ENCODE data around the gene PDPN.

GRCh38 chr1:13535227-13535626, 48.4 kb upstream of the PDPN start:
- no peak for TF ChIP-seq SP1 (IDR thresholded peaks at IDR 0.05; ENCODE audit: low read depth)
- no peak for TF ChIP-seq CTCF (IDR thresholded peaks at IDR 0.05 in 2 of 3, conservative IDR thresholded peaks at IDR 0.05 in 1 of 3; ENCODE audit: borderline replicate concordance in 1 of 3, insufficient read depth in 1 of 3, low read depth in 2 of 3, low read length in 2 of 3)
- TF ChIP-seq EZH2 (IDR thresholded peaks at IDR 0.05): no peak
- no peak for TF ChIP-seq POLR2A (IDR thresholded peaks at IDR 0.05; ENCODE audit: borderline replicate concordance, extremely low read depth, insufficient read depth, insufficient read length)
- TF ChIP-seq MAX (IDR thresholded peaks at IDR 0.05): no peak
- no peak for TF ChIP-seq ELF1 (IDR thresholded peaks at IDR 0.05; ENCODE audit: borderline replicate concordance, low read depth)
- no peak for TF ChIP-seq YY1 (IDR thresholded peaks at IDR 0.05; ENCODE audit: extremely low read depth, insufficient replicate concordance, low read depth, low read length)
- no peak for TF ChIP-seq RAD21 (IDR thresholded peaks at IDR 0.05; ENCODE audit: low read depth)
- TF ChIP-seq EZH2phosphoT487 (IDR thresholded peaks at IDR 0.05; ENCODE audit: borderline replicate concordance): no peak
- no peak for TF ChIP-seq CBX3 (IDR thresholded peaks at IDR 0.05; ENCODE audit: low read depth)
- no peak for TF ChIP-seq ZFX (IDR thresholded peaks at IDR 0.05)
- no peak for TF ChIP-seq SIN3A (IDR thresholded peaks at IDR 0.05; ENCODE audit: low read depth)
- TF ChIP-seq TCF7L2 (IDR thresholded peaks at IDR 0.05; ENCODE audit: borderline replicate concordance, extremely low read depth, insufficient read depth, insufficient read length): no peak

Measured in HCT116 (cell line).